ENCODE measurements around the gene KIF19.

DNA sequence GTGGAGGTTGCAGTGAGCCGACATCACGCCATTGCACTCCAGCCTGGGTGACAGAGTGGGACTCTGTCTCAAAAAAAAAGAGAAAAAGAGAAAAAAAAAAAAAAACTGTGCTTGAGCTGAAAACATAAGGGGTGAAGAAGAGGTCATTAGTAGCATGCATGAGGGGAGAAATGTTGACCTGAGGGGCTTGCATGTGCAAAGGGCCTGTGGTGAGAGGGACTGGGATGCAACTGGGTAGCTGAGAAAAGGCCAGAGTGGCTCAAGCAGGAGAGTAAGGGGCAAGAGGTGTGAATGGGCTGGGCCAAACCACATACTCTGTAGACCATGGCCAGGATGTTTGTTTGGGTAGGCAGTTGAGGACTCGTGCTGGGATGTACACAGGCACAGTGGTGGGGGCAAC, 3.4 kb downstream of the KIF19 start:
- TF ChIP-seq CTCF (IDR thresholded peaks at IDR 0.05) (no peak), EZH2 (IDR thresholded peaks at IDR 0.05; ENCODE audit: borderline replicate concordance, insufficient read depth, low read depth, low read length, poor library complexity, severe bottlenecking) (no peak)

Measured in B cell (primary cell).